BJ (cell line): Measurements from ENCODE around the gene FHDC1. TPM values are rescaled to one million over a fixed set of nuclear protein-coding genes. Genes with fewer than 3 reads are reported as not detected.

Experiments used
- CTCF ChIA-PET: fragments of 350-600 bp; formaldehyde crosslinking; extraction: SDS; loops from one replicate; lab custom pipeline; 2021; ENCODE audit warnings: antibody characterized with exemption, inconsistent platforms; lab: Yijun Ruan, JAX
- POLR2A ChIA-PET: fragments of 300-600 bp; sonication (Branson Sonifier 250); formaldehyde crosslinking; extraction: SDS; loops from one replicate; lab custom pipeline; 2021; ENCODE audit warnings: antibody characterized with exemption; lab: Charles Lee
- DNase-seq: peaks from one replicate; pipeline ENCODE4 v3.0.0-alpha.2; 2011; ENCODE audit warnings: low read depth
- H3K27me3 ChIP-seq: 2 replicates; pipeline ENCODE4 v1.6.0; 2011; ENCODE audit warnings: low read length; ENCODE audit not compliant: control insufficient read depth, insufficient read depth
- H3K36me3 ChIP-seq: 2 replicates; pipeline ENCODE4 v1.5.1; 2011; ENCODE audit warnings: low read length; ENCODE audit not compliant: control insufficient read depth, insufficient read depth
- H3K4me3 ChIP-seq: 2 replicates; pipeline ENCODE4 v1.5.1; 2011; ENCODE audit warnings: low read depth, mild to moderate bottlenecking, control low read depth, low read length
- polyA plus RNA-seq: library from polyadenylated mRNA; depleted of rRNA; stranded (reverse); fragments of >200 nt; gene quantifications from 2 replicates; pipeline ENCODE4 v1.2.3, GENCODE V29; 2011
- TF ChIP-seq, protein P1 (sequence below): IDR thresholded peaks from 2 replicates; pipeline ENCODE4 v1.5.1; 2011; ENCODE audit warnings: low read depth, mild to moderate bottlenecking, control low read depth, inconsistent platforms, low read length, moderate library complexity; ENCODE audit not compliant: insufficient read depth

The FHDC1 gene
- polyA plus RNA-seq, 1 experiment, result 0.17 TPM

DNA sequence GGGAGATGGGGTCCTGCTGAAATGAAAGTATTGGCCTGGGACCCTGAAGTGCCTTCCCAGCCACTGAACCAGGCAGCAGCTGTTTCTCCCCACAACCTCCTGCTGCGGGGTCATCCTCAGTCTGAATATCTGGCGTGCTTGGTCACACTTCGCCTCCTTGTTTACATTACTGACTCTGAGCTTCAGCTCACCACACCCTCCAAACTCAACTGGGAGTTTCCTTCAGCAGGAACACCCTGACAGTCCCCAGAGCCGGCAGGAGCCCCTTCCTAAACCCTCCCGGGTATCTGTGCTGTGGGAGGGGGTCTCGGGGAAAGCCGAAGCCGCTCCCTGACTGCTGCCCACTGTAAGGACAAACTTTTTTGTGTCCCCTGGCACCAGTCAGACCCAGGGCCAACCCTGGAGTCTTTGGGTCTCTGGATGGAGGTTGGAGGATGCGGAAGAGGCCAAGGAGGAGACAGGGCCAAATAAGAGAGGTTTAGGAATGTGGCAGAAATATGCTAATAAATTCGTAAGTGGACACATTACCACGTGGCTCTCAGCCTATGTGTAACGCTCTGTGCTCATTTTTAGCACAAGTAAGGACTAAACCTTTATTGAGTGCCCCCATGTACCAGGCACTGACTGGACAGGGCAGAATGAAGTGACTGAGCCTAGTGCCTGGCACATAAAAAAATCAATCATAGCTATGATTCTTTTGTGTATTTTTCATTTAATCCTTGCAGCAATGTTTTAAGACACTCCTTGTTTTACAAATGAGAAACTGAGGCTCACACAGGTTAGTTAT lies 20.7 kb downstream of the FHDC1 start:
- TF ChIP-seq, protein P1, sequence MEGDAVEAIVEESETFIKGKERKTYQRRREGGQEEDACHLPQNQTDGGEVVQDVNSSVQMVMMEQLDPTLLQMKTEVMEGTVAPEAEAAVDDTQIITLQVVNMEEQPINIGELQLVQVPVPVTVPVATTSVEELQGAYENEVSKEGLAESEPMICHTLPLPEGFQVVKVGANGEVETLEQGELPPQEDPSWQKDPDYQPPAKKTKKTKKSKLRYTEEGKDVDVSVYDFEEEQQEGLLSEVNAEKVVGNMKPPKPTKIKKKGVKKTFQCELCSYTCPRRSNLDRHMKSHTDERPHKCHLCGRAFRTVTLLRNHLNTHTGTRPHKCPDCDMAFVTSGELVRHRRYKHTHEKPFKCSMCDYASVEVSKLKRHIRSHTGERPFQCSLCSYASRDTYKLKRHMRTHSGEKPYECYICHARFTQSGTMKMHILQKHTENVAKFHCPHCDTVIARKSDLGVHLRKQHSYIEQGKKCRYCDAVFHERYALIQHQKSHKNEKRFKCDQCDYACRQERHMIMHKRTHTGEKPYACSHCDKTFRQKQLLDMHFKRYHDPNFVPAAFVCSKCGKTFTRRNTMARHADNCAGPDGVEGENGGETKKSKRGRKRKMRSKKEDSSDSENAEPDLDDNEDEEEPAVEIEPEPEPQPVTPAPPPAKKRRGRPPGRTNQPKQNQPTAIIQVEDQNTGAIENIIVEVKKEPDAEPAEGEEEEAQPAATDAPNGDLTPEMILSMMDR, result no peak
- Histone ChIP-seq H3K27me3 (no peaks in the 10 kb centered on the region), H3K4me3 (no peak overlapping the region), H3K36me3 (no peaks in the 10 kb centered on the region)
- POLR2A ChIA-PET, result no interaction called here
- DNase-seq, result no peak
- CTCF ChIA-PET, result interaction anchor here (1.5 kb wide), 1 partner anchor 13 kb away, joined by 3 read pairs; no protein-coding TSS in a partner anchor

DNA sequence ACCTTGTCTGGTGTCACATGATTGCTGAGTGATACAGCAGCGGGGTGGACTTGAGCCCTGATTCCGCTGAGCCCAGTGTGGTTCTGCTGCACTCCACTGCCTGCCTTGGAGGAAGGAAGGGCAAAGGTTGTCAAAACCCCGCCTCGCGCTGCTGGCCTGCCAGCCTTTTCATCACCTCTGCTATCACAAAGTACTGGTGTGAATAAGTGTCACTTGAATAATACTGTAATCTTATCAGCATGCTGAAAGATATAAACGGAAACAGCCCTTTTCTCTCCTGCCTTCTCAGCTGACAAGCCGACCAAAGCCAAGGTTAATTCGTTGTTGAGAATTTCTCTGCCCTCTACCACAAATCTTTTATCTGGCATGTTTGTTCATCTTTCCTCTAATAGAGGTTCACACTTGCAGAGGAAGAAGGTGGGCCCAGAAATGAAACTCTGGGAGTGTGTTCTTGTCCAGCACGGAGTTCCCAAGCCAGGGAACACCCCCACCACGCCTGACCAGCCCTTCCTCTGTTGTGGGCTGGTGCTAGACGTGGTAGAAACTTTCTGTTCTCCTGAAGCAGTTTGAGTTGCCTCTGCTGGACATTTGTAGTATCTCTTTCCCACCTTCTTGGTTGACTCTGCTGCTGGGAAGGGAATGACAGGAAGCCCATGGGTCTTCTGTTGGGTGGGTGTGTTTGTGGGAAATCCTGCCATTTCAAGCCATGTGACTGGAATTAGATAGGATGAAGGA lies 21.5 kb downstream of the FHDC1 start:
- Histone ChIP-seq H3K4me3 (no peak overlapping the region), H3K27me3 (no peaks in the 10 kb centered on the region), H3K36me3 (no peaks in the 10 kb centered on the region)
- DNase-seq, result no peak
- ChIA-PET CTCF (no interaction called here), POLR2A (no interaction called here)
- TF ChIP-seq, protein P1, result no peak

DNA sequence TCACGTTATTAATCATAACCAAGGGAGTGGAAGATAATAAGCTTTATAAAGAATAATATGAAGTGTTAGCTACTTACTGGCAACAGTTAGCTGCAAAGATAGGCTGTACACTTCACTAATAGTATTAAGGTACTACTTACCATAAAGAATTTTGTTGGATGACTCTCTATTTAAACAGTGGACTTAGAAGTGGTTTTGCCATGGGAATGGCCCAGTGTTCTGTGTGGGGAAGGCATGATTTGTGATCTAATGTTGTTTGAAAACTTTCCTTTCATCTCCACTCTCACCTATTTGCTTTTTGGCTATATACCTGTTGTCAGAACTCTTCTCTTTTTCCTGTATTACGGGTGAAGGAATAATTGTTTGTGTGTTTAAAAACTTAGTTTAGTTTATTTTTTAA lies 23.0 kb downstream of the FHDC1 start:
- DNase-seq, result no peak
- POLR2A ChIA-PET, result no interaction called here
- no peaks in the 10 kb centered on the region for H3K36me3 ChIP-seq
- no peak overlapping the region for H3K4me3 ChIP-seq
- CTCF ChIA-PET, result no interaction called here
- no peaks in the 10 kb centered on the region for H3K27me3 ChIP-seq
- TF ChIP-seq, protein P1, result no peak

DNA sequence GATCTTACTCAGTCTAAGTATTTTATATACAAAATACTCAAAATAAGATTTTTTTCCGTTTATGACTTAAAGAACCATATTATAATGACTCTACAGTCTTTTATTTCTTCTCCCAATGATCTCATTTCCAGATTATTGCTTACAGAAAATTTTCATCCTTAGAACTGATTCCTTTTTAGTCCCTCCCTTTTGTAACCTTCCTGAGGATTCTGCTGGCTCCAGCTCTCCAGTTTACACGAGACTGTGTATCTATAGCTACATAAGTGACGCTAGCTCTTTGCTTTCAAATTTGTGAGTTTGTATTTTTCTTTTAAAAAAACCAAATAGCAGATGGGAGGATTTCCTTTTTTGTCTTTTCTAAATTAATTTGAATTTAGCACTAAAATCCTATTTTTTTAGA lies 24.0 kb downstream of the FHDC1 start:
- CTCF ChIA-PET, result interaction anchor here (1.5 kb wide), 1 partner anchor 168 kb away, joined by 5 read pairs; no protein-coding TSS in a partner anchor
- POLR2A ChIA-PET, result no interaction called here
- H3K27me3 ChIP-seq, result no peaks in the 10 kb centered on the region

More for the DNA sequence above, 24.0 kb downstream of the FHDC1 start:
- TF ChIP-seq, protein P1, result no peak
- no peak for DNase-seq
- H3K4me3 ChIP-seq, result no peak overlapping the region
- no peaks in the 10 kb centered on the region for H3K36me3 ChIP-seq
